ENCODE data around the gene SCYL1.

The SCYL1 gene

GRCh38 chr11:65524741-65525545, at the start of gene SCYL1:
TSS of gene SCYL1 (plus strand) at chr11:65525083. CDS start at chr11:65525154, 71 bp downstream.
- in situ Hi-C loops (cut with HindIII; ENCODE audit: low sequenced_read_pairs): no loop called here

DNA sequence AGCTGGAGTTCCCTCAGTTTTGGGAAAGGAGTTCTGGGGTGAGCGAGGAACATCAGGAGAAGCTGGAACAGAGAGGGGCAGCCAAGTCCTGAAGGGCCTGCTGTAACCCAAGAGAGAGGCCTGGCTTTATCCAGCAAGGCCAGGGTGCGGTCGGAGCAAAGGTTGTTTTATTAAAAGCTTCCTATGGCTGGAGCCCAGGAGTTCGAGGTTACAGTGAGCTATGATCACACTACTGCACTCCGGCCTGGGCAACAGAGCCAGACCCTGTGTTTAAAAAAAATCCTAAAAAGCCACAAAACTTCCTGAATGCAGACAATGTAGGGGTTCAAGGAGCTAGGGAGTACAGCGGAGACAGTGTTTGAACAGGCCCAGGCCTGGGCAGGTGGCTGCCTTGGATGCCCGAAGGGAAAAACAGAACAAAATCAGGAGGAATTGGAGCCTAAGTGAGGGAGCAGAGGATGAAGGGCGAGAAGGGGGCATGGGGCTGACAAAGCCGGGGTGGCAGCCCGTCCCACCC, 48.2 kb upstream of the SCYL1 start:
- in situ Hi-C loops (cut with HindIII; ENCODE audit: low sequenced_read_pairs): no loop called here

GRCh38 chr11:65477149-65477965, 47.5 kb upstream of the SCYL1 start:
- in situ Hi-C loops (cut with HindIII; ENCODE audit: low sequenced_read_pairs): no loop called here

DNA sequence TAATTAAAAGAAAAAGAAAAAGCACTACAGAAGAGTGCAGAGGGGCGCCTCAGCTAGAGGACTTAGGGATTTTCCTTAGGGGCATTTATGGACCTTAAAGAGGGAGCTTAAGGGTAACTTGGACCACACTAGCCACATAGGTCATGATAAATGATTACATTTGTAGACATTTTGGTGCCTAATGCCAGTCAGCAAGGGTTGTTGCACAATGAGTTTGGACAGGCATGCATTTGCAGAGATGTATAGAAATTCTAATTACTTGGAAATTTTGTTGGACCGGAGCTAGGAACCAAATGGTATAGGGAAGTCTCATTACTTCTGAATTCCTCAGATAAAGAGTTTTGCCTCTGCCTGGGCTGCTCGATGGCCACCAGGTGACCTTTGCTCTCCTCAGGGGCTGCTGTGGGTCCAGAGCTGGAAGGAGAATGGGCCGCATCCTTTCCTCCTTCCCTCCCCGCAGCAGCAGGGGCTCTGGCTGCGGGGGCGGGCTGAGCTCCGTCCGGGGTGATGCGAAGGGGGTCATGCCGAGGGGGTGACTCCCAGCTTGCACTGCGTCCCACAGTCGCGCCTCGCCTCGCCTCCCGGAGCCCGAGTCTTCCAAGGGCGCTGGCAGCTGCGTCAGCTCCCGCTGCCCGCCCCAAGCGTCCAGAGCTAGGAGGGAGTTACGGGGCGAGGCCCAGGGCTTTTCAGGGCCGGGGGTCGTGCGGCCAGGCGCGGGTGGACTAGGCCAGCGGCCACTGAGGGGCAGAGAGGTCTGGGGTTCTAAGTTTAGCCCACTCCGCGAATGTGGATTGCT, 46.3 kb upstream of the SCYL1 start:
- in situ Hi-C loops (cut with HindIII; ENCODE audit: low sequenced_read_pairs): no loop called here

- in situ Hi-C loops (cut with HindIII; ENCODE audit: low sequenced_read_pairs): no loop called here
Observed at GRCh38 chr11:65479184-65480145, 45.4 kb upstream of the SCYL1 start.

GRCh38 chr11:65482306-65482850, 42.5 kb upstream of the SCYL1 start:
- in situ Hi-C loops (cut with HindIII; ENCODE audit: low sequenced_read_pairs): no loop called here

GRCh38 chr11:65485920-65486219, 39.0 kb upstream of the SCYL1 start:
- in situ Hi-C loops (cut with HindIII; ENCODE audit: low sequenced_read_pairs): no loop called here

- in situ Hi-C loops (cut with HindIII; ENCODE audit: low sequenced_read_pairs): no loop called here
Observed at GRCh38 chr11:65486570-65487466, 38.1 kb upstream of the SCYL1 start.

- in situ Hi-C loops (cut with HindIII; ENCODE audit: low sequenced_read_pairs): no loop called here
Observed at GRCh38 chr11:65487467-65488272, 37.2 kb upstream of the SCYL1 start.

- in situ Hi-C loops (cut with HindIII; ENCODE audit: low sequenced_read_pairs): no loop called here
Observed at GRCh38 chr11:65488273-65489034, 36.4 kb upstream of the SCYL1 start.

DNA sequence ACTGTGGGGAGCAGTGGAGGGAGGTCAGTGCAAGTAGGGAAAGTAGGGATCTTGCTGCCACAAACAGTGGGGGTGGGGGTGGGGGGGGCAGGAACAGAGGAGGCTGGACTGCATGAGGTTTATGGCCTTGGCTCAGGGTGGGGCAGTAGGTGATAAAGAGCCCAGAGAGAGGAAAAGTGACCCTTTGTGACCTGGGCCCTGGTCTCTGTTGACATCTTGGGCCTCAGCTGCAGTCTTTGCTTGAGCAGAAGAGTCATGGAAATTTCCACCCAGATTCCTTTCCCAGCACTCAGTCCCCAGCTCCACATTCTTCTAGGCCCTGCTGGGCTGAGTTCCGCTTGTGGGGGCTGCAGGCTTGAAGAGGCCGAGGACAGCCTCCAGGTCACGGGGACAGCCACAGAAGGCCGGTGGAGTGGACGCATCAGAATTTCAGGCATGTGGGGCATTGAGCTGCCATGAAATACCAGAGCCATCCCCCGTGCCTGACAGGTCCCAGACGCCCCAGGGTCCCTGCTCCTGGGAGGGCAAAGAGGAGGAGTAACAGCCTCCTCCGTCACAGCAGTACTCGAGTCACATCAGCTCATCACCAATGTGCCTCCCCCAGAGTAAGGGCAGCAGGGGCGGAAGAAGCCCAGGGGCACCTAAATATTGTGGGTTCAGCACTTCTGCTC, 35.7 kb upstream of the SCYL1 start:
- in situ Hi-C loops (cut with HindIII; ENCODE audit: low sequenced_read_pairs): no loop called here

DNA sequence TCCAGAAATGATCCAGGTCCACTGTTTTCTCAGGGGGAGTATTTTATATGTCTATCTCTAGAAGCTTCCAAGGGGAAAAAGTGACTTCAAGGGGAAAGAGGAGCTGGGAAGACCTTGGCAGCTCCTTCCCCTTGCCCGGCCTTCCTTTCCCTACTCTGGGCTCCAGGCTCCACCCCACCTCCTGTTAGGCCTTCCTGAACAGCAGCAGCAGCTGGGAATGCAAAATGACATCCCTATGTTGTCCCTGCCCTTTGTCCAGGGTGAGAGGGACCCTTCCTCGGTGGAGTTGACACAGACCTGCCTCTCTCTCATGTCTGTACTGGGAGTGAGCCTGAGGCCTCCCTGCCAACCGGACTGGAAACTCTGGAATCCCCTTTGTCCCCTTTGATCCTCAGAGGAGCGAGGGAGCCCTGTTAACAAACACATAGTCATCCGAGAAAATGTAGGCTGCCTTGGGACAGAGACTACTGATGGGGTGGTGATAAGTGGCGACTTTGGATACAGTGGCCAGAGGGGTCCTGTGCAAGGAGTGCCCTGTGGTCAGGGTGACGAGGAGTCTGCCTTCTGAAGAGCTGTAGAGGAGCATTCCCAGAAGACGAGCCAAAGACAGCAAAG, 35.1 kb upstream of the SCYL1 start:
- in situ Hi-C loops (cut with HindIII; ENCODE audit: low sequenced_read_pairs): loop anchor here (10.0 kb wide), 2 partner anchors 65 to 135 kb away; partner anchors contain the start of genes NEAT1 and TIGD3

DNA sequence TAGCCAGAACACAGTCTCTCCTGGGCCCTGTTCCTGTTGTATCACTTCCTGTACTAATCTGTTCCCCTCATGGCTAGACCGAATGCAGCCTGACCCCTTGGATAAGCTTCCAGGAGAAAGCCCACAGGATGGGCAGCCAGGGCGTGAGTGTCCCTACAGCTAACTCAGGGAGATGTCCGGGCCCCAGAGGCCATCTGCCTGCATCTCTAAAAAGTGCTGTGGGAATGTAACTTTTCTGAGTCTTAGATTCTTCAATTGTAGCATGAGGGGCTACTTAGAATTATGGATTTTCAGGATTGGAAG, 33.8 kb upstream of the SCYL1 start:
- in situ Hi-C loops (cut with HindIII; ENCODE audit: low sequenced_read_pairs): loop anchor here (10.0 kb wide), 2 partner anchors 66 to 136 kb away; partner anchors contain the start of genes NEAT1 and TIGD3

DNA sequence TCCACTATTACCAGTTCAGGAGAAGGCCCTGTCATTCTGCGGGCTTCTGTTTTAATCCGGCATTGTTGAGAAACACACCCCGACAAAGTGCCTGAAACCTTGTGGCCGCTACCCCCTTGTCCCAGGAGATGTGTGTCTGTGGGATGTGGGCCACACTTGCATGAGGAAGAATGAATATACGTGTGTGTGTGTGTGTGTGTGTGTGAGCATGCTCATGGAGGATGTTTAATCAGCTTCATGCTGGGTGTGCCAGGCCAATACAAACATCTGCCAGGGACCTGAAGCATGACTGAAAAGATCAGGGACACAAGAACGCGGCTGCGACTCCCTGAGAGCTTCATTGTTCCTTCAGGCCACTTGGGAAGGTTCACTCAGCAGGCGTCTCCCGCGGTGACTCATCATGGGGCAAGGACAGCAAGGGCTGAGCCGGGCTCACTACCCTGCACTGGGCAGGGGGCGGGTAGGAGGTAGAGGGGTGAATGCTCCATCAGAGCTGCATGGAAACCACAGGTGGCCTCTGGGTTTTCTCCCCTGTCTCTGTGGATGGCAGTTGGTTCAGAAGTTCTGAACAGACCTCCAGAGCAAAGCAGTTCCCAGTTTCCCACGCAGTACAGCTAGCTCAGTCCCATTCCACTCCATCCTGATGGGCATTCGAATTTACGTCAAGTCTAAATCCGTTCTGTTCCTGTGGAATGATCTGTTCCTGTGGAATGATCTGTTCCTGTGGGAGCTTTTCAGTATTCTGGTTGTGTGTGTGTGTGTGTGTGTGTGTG, 33.1 kb upstream of the SCYL1 start:
- in situ Hi-C loops (cut with HindIII; ENCODE audit: low sequenced_read_pairs): loop anchor here (10.0 kb wide), 2 partner anchors 67 to 137 kb away; partner anchors contain the start of genes NEAT1 and TIGD3

DNA sequence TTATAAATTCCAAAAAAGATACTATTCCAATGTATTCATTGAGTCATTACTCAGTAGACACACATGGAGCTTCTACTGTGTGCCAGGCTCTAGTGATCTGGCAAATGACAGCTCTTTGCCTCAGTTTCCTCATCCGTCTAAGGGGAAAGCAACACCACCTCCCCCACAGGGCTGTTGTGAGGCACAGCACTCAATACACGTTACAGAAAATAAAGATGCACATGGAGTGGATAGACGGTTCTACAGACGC, 32.6 kb upstream of the SCYL1 start:
- in situ Hi-C loops (cut with HindIII; ENCODE audit: low sequenced_read_pairs): loop anchor here (10.0 kb wide), 2 partner anchors 68 to 138 kb away; partner anchors contain the start of genes NEAT1 and TIGD3
